Activated CD8-positive, alpha-beta T cell treated with anti-CD3 and anti-CD28 coated beads, Interleukin-2, amount 10 ng/mL, durations not matched to agents 7 days and 5 days (primary cell): ENCODE data around the gene CSNK1G2. TPM values are rescaled to one million over a fixed set of nuclear protein-coding genes. Genes with fewer than 3 reads are reported as not detected.

Source experiments
- ATAC-seq: fragments of 150-1000 bp; cut with Tn5 transposase; one replicate; pipeline ENCODE4 v1.10.0; 2021; ENCODE audit warnings: moderate library complexity
- CTCF ChIA-PET: fragments of 350-600 bp; sonication (Branson Sonifier 250); formaldehyde crosslinking; loops from one replicate; lab custom pipeline; 2021; ENCODE audit warnings: antibody characterized with exemption; lab: Charles Lee
- POLR2A ChIA-PET: fragments of 350-600 bp; sonication (Branson Sonifier 250); formaldehyde crosslinking; loops from one replicate; lab custom pipeline; 2021; ENCODE audit warnings: antibody characterized with exemption; lab: Charles Lee
- DNase-seq: peaks from one replicate; pipeline ENCODE4 v3.0.0-alpha.2; 2020
- H3K27ac Mint-ChIP-seq: one replicate; pipeline ENCODE4 v1.8.0; 2021; ENCODE audit warnings: mild to moderate bottlenecking, mixed read lengths
- H3K27me3 Mint-ChIP-seq: one replicate; pipeline ENCODE4 v1.8.0; 2021; ENCODE audit warnings: low read depth, mixed read lengths
- H3K36me3 Mint-ChIP-seq: one replicate; pipeline ENCODE4 v1.8.0; 2021; ENCODE audit warnings: low read depth, mixed read lengths
- H3K4me1 Mint-ChIP-seq: one replicate; pipeline ENCODE4 v1.8.0; 2021; ENCODE audit warnings: low read depth, mixed read lengths
- H3K4me3 Mint-ChIP-seq: one replicate; pipeline ENCODE4 v1.8.0; 2021; ENCODE audit warnings: mild to moderate bottlenecking, mixed read lengths
- H3K9me3 Mint-ChIP-seq: one replicate; pipeline ENCODE4 v1.8.0; 2022; ENCODE audit warnings: mixed read lengths; ENCODE audit not compliant: insufficient read depth
- total RNA-seq, 2 experiments: library from RNA; stranded (reverse); gene quantifications; one replicate each; pipeline ENCODE4 v1.2.3, GENCODE V29; 2021

CSNK1G2 gene
- total RNA-seq, 2 experiments from 2014 or later = 103 to 105 TPM

DNA sequence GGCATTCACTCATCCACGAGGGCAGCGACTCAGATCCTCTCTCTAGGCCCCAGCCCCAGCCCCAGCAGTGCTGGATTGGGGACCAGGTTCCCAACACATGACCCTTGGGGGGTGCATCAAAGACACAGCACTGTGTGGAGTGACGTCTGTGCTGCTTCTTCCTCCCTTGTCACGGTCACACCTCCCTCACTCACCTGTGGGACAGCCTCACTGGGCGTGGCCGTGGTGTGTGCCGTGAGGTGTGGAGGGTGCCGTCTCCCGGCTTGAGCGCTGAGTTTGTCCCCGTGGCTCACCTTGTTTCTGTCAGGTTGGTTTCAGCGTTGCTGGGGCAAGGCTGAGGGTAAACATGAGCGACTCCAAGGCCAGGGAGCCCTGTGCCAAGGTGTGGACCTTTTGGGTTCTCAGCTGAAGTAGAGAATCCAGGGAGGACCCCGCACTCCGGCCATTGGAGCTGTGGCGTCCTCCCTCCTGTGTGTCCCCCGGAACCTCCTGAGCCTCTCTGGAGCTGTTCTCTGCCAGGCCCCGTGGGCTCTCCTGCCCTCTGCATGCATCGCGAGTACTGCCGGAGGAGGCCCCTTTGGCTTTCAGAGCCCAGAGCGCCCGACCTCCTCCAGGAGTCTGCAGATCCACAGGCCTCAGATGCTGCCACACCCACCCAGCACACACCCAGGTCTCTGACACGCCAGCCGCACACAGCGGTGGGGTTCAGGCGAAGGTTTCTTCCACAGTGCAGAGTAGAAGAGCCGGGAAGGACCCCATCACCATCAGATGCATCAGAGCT is 33.6 kb downstream of the CSNK1G2 start:
- no peak for DNase-seq
- ChIA-PET POLR2A (no interaction called here), CTCF (interaction anchor here (1.4 kb wide), 1 partner anchor 29 kb away, joined by 3 read pairs; no protein-coding TSS in a partner anchor)
- no peak for ATAC-seq
- H3K27ac Mint-ChIP-seq = no peak overlapping the region
- H3K4me3 Mint-ChIP-seq = no peak overlapping the region
- no peaks in the 10 kb centered on the region for H3K27me3 Mint-ChIP-seq
- H3K4me1 Mint-ChIP-seq = peaks cover 3% of the 10 kb centered on the region
- H3K9me3 Mint-ChIP-seq = no peaks in the 10 kb centered on the region
- peaks cover 18% of the 10 kb centered on the region for H3K36me3 Mint-ChIP-seq

DNA sequence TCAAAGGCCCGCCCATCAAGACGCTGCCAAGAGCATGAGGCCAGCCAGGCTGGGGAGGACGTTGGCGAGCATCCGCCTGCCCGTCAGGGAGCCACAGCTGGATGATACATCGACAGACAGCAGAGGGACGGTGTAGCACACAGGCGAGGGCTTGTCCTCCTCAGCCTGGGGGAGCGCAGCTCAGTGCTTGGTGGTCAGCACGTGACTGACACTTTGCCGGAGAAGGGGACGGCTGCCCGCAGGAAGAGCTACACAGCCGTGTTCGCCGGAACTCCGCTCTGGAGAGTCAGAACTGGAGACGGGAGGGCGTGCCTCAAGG is 34.1 kb downstream of the CSNK1G2 start:
- peaks cover 17% of the 10 kb centered on the region for H3K36me3 Mint-ChIP-seq
- no peak overlapping the region for H3K27ac Mint-ChIP-seq
- H3K9me3 Mint-ChIP-seq = no peaks in the 10 kb centered on the region
- ATAC-seq (no peak), DNase-seq (no peak)
- H3K4me1 Mint-ChIP-seq = peaks cover 3% of the 10 kb centered on the region
- POLR2A ChIA-PET = no interaction called here
- CTCF ChIA-PET = interaction anchor here (1.4 kb wide), 1 partner anchor 29 kb away, joined by 3 read pairs; no protein-coding TSS in a partner anchor
- no peak overlapping the region for H3K4me3 Mint-ChIP-seq
- no peaks in the 10 kb centered on the region for H3K27me3 Mint-ChIP-seq

DNA sequence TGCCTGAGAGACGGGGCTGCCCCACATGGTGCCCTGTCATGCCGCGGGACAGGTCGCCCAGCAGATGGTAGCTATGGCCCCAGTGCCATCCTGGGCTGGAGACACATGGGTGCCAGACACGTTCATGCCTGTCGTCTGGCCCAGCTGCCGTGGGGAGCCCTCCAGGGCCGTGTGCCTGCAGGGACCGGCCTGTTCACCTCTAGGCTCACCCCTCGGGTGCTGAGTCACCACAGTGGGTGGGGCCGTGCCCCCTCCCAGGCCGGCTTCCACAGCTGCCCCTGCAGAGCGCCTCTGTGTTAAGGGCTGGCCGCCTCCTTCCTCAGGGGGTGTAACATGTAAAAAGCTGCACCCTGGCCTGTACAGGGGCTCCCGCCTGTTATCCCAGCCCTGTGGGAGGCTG is 36.1 kb downstream of the CSNK1G2 start:
- no peak for ATAC-seq
- peaks cover 3% of the 10 kb centered on the region for H3K4me1 Mint-ChIP-seq
- no peak overlapping the region for H3K27ac Mint-ChIP-seq
- H3K27me3 Mint-ChIP-seq = no peaks in the 10 kb centered on the region
- H3K4me3 Mint-ChIP-seq = no peak overlapping the region
- ChIA-PET CTCF (no interaction called here), POLR2A (no interaction called here)
- H3K9me3 Mint-ChIP-seq = no peaks in the 10 kb centered on the region
- H3K36me3 Mint-ChIP-seq = peaks cover 29% of the 10 kb centered on the region
- no peak for DNase-seq

DNA sequence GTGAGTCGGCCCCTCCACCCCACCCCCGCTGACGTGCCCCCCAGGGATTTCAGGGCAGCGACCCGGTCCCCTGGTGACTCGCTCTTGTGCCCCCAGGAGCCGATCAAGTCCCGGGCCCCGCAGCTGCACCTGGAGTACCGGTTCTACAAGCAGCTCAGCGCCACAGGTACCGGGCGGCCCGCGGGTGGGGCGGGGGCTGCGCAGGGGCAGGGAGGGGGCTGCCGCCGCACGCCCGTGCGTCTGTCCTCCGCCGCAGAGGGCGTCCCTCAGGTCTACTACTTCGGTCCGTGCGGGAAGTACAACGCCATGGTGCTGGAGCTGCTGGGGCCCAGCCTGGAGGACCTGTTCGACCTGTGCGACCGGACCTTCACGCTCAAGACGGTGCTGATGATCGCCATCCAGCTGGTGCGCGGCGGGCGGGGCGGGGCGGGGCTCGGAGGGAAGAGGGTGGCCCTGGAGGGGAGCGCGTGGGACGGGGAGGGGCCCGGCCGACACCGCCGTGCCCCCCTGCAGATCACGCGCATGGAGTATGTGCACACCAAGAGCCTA is 37.4 kb downstream of the CSNK1G2 start:
- peaks cover 1% of the 10 kb centered on the region for H3K4me1 Mint-ChIP-seq
- no peaks in the 10 kb centered on the region for H3K9me3 Mint-ChIP-seq
- POLR2A ChIA-PET = no interaction called here
- CTCF ChIA-PET = no interaction called here
- no peak overlapping the region for H3K4me3 Mint-ChIP-seq
- no peaks in the 10 kb centered on the region for H3K27me3 Mint-ChIP-seq
- DNase-seq (no peak), ATAC-seq (no peak)
- H3K36me3 Mint-ChIP-seq = peaks cover 32% of the 10 kb centered on the region
- H3K27ac Mint-ChIP-seq = no peak overlapping the region

DNA sequence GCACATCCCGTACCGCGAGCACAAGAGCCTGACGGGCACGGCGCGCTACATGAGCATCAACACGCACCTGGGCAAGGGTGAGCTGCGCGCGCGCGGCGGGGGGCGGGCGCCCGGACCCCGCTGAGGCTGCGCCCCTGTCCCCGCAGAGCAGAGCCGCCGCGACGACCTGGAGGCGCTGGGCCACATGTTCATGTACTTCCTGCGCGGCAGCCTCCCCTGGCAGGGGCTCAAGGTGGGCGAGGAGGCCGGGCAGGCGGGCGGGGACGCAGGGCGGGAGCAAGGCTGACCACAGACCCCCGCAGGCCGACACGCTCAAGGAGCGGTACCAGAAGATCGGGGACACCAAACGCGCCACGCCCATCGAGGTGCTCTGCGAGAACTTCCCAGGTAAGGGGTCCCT is 38.0 kb downstream of the CSNK1G2 start:
- DNase-seq (no peak), ATAC-seq (no peak)
- Mint-ChIP-seq H3K36me3 (peaks cover 33% of the 10 kb centered on the region), H3K9me3 (no peaks in the 10 kb centered on the region), H3K4me1 (no peaks in the 10 kb centered on the region), H3K27ac (no peak overlapping the region), H3K4me3 (no peak overlapping the region), H3K27me3 (no peaks in the 10 kb centered on the region)
- CTCF ChIA-PET = no interaction called here
- POLR2A ChIA-PET = no interaction called here

DNA sequence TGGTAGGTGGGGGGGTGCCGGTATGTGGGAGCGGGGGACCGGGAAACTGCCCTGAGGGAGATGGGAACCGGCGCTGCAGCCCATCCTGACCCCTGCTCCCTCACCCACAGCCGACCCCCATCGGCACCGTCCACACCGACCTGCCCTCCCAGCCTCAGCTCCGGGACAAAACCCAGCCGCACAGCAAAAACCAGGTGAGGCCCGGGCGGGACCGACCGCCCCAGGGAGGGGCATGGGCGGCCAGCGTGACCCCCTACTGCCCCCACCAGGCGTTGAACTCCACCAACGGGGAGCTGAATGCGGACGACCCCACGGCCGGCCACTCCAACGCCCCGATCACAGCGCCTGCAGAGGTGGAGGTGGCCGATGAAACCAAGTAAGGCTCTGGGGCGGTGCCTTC is 38.7 kb downstream of the CSNK1G2 start:
- Mint-ChIP-seq H3K4me1 (no peaks in the 10 kb centered on the region), H3K36me3 (peaks cover 36% of the 10 kb centered on the region), H3K9me3 (no peaks in the 10 kb centered on the region), H3K4me3 (no peak overlapping the region), H3K27me3 (no peaks in the 10 kb centered on the region), H3K27ac (no peak overlapping the region)
- ChIA-PET POLR2A (no interaction called here), CTCF (no interaction called here)
- ATAC-seq = no peak
- DNase-seq = no peak

DNA sequence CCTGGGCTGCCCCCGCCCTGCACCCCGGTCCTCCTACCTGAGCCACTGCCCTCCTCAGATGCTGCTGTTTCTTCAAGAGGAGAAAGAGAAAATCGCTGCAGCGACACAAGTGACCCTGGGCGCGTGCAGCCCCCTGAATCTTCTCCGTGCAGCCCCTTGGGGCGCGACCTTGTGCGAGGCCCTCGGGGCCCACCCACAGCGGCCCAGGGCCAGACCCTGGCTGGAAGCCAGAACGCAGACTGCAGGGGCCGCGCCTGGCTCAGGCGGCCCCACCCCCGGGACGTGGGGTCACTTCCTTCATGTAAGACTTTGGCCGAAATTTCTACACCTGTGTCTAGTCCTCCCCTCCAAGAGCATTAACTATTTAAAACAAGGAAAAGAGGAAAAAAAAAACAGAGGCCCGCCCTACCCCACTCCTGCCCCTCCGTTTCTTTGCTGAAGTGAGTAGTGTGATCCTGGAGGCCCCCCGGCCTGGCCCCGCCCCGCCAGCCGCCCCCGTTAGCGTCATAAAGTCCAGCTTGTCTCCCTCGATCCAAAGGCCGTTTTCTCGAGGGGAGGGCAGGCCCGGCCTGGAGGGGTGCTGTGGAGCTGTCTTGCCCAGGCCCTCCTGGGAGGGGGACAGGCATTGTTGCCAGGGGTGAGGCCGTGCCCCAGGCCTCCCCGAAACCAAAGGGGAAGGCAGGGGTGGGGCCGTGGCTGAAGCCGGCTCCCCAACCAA is 39.3 kb downstream of the CSNK1G2 start:
- H3K27ac Mint-ChIP-seq = no peak overlapping the region

DNA sequence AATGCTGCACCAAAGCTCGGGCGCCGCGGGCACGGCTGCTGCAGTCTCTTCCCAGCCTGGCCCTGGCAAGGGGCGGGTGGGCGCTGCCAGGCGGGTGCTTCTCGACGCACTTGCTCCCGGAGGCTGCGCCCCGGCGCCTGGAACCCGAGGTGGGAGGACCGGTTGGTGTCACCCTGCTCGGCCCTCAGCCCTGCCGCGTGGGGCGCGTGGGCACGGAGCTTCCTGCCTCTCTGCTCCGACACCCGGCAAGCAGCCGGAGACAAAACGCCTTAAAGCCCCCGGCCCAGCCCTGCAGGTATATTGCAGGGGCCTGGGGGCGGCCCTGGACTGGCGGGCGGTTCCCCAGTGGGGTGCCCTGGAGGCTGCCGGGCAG is 39.8 kb downstream of the CSNK1G2 start:
- ATAC-seq (no peak), DNase-seq (no peak)
- POLR2A ChIA-PET = no interaction called here
- CTCF ChIA-PET = no interaction called here
- H3K27me3 Mint-ChIP-seq = no peaks in the 10 kb centered on the region
- H3K4me1 Mint-ChIP-seq = no peaks in the 10 kb centered on the region
- H3K36me3 Mint-ChIP-seq = peaks cover 32% of the 10 kb centered on the region
- H3K4me3 Mint-ChIP-seq = no peak overlapping the region
- no peak overlapping the region for H3K27ac Mint-ChIP-seq
- no peaks in the 10 kb centered on the region for H3K9me3 Mint-ChIP-seq

More for the DNA sequence above, 39.3 kb downstream of the CSNK1G2 start:
- DNase-seq (no peak), ATAC-seq (no peak)
- Mint-ChIP-seq H3K36me3 (peaks cover 32% of the 10 kb centered on the region), H3K9me3 (no peaks in the 10 kb centered on the region), H3K4me1 (no peaks in the 10 kb centered on the region), H3K4me3 (no peak overlapping the region), H3K27me3 (no peaks in the 10 kb centered on the region)
- CTCF ChIA-PET = no interaction called here
- POLR2A ChIA-PET = interaction anchor here (0.6 kb wide), 1 partner anchor 272 kb away, joined by 3 read pairs; no protein-coding TSS in a partner anchor

DNA sequence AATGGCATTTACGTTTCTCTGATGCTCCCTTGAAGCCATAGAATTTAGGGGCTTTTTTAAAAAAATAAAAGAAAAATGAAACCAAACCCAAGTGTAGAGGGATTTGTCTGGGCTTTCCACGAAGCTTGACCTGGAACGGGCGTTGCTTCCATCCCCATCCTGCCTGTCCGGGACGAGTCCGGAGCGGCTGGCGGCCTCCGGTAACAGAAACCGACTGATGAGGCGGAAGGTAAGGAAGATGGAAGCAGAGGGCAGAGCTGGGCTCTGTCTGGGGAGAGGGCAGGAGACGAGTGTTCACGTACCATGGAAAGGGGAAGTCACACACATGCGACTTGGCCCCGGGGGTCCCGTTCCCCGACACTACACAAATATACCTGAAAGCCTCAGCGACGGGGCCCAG is 40.3 kb downstream of the CSNK1G2 start:
- no peak overlapping the region for H3K27ac Mint-ChIP-seq
- H3K27me3 Mint-ChIP-seq = no peaks in the 10 kb centered on the region
- H3K9me3 Mint-ChIP-seq = no peaks in the 10 kb centered on the region
- ATAC-seq (no peak), DNase-seq (no peak)
- H3K4me1 Mint-ChIP-seq = no peaks in the 10 kb centered on the region
- POLR2A ChIA-PET = no interaction called here
- CTCF ChIA-PET = no interaction called here
- peaks cover 30% of the 10 kb centered on the region for H3K36me3 Mint-ChIP-seq
- no peak overlapping the region for H3K4me3 Mint-ChIP-seq

DNA sequence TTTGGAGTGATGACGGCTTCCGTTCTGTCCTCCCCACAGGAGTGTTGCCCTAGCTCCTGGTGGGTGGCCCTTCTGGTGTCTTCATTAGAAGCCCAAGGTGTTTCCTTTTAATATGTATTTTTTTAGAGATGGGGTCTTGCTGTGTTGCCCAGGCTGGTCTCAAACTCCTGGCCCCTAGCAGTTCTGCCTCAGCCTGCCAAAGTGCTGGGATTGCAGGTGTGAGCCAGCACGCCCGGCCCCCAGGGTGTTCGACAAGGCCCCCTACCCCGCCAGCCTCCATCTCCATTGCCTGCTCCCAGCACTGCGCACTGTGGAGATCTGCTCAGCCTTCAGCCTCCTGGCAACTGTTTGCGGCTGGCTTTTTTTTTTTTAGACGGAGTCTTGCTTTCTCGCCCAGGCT is 43.4 kb downstream of the CSNK1G2 start:
- no peak overlapping the region for H3K27ac Mint-ChIP-seq
- POLR2A ChIA-PET = no interaction called here
- H3K36me3 Mint-ChIP-seq = peaks cover 31% of the 10 kb centered on the region
- no peaks in the 10 kb centered on the region for H3K27me3 Mint-ChIP-seq
- no peaks in the 10 kb centered on the region for H3K9me3 Mint-ChIP-seq
- ATAC-seq (no peak), DNase-seq (no peak)
- H3K4me3 Mint-ChIP-seq = no peak overlapping the region
- CTCF ChIA-PET = no interaction called here
- H3K4me1 Mint-ChIP-seq = no peaks in the 10 kb centered on the region

DNA sequence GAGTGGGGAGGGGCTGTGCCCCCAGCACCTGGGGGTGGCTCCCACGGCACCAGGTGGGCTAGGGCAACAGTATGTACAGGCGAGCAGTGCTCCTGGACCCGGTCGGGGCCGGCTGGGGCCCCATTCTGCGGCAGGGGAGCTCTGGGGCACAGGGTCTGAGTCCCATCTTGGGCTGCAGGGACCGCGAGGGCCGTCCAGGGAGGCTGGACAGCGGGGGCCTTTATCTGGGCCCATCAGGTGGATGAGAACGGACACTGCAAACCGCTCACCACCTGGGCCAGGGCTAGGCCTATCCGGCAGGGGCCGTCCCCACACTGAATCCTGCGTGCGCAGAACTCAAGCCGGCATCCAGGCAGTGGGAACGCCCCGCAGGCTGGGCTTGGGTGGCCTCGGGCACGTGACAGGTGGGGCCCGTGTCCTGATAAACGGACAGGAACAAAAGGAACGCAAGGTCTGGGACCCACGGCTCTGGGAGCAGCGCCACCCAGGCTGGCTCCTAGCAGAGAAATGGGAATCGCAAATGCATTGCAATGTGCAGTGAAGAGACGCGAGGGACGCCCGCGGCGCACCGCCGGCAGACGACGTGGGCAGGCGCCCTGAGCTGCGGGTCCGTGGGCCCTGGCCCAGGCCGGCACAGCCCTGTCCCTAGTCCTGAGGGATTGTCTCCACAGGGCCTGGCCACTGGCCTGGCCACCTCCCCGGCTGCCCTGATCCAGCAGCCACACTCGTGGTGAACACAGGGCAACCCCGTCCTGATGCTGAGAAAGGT is 44.8 kb downstream of the CSNK1G2 start:
- Mint-ChIP-seq H3K9me3 (no peaks in the 10 kb centered on the region), H3K36me3 (peaks cover 31% of the 10 kb centered on the region), H3K27me3 (no peaks in the 10 kb centered on the region), H3K27ac (no peak overlapping the region), H3K4me1 (no peaks in the 10 kb centered on the region), H3K4me3 (no peak overlapping the region)
- no peak for DNase-seq
- POLR2A ChIA-PET = no interaction called here
- no peak for ATAC-seq
- CTCF ChIA-PET = no interaction called here
